GM18861 (cell line): ENCODE data around the gene ATP8B4.
A peak's percentile ranks its signal among the peaks of the same experiment; 100 is the strongest.

Experiments used
- ATAC-seq: cut with Tn5 transposase; IDR thresholded peaks from one replicate; pipeline ENCODE4 v1.9.1; 2021; ENCODE audit not compliant: unreplicated experiment

Gene ATP8B4

DNA sequence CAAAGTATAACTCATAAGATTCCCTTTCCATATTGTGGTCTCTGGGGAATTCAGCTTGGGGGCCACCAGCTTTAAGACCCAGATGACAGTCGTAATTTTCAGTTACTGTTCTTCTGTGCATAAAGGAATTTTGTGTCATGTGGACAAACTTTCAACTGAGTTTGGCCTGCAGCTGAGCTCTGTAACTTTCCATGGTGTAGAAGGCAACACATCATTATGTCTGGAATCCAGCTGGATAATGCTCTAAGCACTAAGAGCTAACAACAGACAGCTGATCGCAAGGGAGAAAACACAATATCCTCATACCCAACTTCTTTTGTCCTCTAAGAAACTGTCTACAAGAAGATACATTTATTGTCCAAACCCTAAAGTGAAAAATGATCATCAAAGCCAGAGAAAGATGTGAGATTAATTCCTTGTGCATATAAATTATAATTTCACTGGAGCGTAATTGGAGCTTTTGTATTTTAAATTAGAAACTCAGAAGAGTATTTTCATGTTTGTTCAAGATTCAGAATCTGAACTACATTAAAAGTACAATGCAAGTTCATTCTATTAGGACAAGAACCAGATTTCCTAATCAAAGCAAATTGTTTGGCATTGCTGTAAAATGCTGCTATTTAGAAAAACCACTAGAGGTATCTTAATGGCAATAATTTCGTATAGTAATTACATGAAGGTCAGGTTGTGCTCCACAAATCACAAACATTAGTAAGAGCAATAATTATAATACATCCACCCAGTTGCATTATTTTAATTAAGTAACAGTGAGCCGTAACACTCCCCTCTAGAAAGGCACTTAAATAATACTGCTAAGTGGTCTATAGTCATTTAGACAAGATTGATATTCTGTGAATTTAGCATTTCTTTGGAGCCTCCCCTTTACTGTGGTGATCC, 218.8 kb downstream of the ATP8B4 start:
- ATAC-seq = no peak

DNA sequence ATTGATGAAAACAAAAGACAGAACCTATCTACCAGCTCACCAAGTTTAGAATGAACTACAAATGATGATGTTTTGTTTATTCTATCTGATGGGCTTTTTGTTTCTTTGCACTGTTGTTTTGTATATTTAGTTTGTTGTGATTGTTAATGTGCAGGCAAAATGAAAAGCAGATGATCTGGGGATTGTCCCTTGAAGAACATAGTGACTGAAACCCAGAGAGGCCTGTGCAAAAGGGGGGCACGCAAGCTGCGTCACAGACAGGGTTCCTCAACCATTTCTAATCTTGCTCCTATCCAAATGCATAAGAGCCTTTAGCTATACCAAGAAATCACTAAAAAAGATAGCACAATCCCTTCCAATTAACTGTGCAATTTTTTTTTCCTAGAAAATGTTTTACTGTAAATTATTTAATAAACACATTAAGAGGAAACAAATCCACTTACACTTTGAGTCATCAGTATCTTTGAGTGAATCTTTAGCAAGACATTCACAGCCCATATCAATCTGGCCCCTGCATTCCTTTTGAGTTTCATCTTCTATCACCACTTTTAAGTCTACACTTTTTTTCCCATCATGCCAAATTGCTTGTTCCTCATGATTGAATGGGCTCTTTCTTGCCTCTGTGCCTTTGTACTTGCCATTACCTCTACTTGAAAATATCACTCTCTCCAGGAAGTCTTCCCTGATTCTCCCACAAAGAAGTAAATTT, 220.3 kb downstream of the ATP8B4 start:
- ATAC-seq = peak; percentile 60

DNA sequence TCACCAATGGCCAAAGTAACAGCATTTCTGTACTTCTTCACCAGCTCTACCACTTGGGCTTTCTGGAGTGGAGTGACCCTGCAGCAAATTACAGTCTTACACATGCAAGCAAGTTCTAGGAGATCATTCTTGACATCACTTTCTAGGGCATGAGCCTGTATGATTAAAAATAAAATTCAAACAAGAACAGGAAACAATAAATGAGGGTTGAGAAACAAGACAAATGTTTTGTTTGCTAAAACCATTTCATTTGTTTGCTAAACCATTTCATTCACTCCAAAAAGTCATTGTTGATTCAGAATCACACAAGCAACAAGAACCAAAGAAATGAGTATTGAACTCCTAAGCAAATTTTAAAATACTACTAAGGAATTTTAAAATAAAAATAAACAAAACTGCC, 220.9 kb downstream of the ATP8B4 start:
- no peak for ATAC-seq

DNA sequence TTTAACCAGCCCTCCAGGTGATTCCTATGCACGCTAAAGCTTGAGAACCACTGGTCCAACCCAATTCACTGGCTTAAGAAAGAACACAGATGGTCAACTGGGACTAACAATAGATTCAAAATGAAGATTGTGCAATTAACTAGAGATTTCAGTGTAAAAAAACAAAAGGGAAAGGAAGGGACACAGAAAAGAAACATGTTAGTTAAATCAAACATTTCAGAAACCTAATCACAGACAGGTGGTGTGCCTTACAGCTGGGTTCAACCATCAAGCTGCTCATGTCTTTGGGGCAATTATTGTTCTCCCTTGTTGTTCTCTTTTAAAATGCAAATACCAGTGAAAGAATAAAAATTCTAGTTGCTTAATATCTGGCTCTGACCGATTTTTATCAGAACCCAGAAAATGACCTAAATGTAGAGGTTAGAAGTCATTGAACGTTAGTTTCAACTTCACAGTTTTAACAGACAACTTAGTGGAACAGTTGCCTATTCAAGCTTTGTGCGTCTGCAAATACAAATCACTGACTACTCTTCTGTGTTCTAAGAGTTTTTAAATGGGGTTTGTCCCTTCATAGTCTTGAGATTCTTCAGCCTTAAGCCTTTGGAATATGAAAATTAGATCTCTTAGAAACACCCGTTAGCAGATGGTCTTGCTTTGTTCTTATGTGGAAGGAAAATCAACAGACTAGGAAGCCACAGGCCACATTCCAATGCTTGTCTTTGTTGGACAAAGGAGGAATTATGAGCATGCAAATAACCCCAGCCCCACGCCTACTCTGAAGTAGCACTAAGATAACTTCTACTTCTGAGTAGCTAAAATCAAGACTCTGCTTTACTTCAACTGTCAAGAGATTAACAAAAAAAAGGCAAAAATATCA, 223.4 kb downstream of the ATP8B4 start:
- ATAC-seq = no peak

DNA sequence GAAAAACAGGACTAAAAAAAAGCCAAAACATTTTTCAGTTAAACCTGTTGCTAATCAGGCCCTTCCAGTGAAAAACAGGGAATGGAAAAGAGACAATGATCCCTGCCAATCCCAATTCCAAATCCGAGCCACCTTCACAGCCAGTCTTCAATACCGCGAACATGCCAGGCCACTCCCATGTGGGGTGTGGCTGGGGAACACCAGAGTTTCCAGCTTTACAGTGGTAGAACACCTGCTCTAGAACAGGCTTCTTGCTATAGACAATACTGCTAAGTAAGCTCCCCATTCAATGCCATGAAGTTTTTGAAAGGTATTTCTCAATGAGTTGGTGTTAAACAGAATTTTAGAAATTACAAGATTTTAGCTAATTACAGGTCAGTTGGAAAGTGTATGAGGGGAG, 228.3 kb downstream of the ATP8B4 start:
- no peak for ATAC-seq

DNA sequence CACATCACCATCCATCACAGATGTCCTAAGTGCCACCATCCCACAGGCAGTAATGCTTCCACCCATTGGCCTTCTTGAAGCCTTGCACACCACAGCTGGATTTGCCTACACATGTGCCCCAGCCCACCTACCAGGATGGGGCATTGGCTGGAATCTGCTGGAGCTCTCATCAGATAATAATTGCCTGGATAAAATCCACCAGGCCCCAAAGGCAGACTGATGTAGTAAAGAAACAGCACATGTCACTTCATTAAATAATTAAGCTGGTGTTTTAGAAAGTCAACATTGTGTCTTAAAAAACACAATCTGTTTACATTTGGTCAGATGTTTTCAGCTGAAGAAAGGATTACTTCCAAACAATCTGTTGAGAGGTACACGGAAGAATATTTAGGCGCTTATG, 229.5 kb downstream of the ATP8B4 start:
- no peak for ATAC-seq

DNA sequence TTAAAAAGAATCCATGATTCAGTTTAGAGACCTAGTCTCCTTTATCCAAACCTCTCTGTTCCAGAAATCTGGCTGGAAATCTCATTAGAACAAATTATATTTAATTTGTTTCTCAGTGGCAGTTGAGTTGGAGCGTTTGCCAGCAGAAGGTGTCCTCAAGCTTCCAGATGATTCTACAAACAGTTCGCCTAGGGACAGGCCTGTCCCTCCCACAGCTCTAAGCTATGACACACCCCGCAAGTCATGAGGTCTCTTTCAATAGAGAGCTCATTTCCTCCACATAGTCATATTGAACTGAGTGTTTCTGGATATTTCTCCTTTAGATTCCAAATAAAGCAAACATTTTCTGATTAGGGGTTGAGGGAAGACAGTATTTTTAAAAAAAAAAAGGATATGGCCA, 230.3 kb downstream of the ATP8B4 start:
- ATAC-seq = no peak

DNA sequence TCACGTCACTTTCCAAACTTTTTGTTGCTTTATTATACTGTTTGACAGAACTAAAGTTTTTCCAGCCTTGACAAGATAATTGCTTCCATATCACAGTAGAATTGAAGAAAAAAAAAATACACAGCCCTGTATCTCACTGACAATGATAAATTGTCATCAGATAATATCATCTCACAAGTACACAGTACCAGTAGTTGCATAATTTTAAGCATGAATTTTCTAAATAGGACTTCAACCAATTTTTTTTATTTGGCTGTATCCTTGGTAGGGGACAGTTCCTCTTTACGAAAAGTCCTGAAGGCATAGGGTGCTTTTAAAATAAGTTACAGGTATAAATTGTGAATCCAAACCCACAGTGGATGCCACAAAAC, 230.7 kb downstream of the ATP8B4 start:
- ATAC-seq = no peak

DNA sequence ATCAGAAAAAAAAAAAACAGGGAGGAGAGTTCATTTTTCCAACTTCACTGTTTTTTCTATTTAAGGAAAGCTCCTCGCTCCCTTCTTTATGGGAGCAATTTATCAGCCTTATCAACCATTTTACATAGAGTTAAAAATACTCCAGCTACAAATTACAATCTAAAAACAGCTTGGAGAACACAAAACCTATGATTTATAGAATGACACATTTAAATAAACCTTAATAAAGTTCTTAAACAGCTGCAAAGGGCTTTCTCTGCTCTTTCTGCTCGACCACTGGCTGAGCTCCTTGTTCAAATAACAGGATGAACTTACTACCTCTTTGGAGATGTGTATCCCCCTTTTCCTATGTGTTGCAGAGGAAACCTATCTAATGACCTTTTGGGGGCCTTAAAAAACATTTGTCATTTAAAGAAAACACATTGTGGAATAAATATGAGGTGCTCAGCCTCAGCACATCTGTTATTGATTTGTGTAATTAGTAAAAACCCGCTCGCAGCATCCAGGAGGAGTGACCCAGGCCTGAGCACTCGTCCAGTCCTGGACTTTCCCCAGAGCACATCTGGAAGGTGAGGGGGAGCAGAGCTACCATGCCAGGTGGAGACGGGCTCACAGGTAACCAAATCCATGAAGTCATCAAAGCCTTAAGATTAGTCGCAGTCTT, 231.2 kb downstream of the ATP8B4 start:
- no peak for ATAC-seq

DNA sequence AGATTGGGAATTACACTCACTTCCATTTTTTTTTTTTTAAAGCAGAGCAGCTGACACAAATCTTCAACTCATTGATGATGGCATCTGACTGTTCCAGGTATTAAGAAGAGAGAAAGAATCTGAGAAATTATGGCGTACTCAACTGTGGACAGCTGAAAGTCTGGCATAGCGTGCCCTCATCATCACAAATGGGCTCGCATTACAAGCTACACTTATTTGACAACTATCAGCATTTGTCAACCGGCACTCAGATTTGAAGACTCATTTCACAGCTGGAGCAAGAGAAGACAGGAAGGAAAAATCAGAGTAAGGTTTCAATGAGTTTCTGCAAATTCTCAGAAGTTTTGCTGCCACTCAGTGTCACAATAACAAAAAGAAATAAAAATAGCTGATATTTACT, 235.9 kb downstream of the ATP8B4 start:
- no peak for ATAC-seq

DNA sequence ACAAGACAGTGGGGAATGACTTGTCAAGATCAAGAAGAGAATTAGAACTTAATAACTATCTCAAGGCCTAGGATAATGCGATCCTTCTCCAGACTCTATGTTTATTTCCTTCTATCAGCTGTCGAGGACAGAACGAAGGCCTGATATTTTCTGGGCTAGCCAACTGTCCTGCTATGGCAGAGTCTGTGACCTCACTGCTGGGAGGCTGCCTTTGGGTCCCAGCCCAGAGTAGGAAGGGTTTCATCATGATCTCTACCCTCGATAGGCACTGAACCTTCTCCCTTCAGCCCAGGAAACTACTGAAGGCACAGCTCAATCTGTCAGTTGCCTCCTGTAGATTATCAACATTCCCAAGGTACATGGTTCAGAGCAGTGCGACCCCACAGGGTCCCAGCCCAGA, 237.2 kb downstream of the ATP8B4 start:
- no peak for ATAC-seq

DNA sequence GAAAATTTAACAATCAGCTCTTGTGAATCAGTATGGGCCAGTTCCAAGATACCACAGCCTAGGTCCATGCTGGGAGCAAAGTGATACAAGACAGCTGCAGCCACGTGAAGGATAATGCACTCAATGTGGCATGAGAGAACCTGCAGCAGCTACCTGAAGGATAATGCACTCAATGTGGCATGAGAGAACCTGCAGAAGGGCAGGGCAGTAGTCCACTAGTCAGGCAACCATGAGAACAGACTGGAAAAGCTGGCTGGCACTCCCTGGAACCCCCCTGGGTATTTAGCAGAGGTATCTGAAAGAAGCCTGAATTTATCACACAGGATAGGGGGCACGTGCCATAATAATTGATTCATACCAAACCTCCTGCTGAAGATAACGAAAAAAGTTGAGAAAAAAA, 237.6 kb downstream of the ATP8B4 start:
- no peak for ATAC-seq

DNA sequence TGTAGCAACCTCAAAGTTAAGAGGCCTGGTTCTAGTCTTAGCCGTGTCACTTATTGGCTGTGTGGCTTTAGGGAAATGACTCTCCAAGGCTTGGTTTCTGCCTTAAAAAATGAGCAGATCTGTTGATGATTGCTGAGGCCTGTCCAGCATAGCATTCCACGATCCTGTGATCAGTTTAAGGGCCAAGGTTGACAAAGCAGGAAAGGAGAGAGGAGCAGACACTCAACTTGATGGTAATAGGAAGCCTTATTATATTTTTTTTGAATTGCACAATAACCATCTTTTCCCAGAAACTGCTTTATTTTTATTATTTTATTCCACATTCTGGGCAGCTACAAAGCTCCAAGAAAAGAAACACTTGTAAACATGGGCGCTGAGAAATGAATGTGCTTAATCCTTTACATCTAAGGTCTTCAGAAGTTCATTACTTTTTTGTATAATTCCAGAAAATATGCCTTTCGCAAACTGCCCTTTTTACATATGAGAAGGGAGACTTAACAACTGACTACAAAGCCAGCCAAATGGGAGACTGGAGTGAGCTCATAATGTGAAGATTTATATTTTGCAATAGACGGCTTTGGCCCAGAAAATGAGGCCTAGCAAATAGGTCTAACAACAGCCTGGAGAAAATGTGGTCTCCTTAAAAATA, 241.0 kb downstream of the ATP8B4 start:
- ATAC-seq = no peak

DNA sequence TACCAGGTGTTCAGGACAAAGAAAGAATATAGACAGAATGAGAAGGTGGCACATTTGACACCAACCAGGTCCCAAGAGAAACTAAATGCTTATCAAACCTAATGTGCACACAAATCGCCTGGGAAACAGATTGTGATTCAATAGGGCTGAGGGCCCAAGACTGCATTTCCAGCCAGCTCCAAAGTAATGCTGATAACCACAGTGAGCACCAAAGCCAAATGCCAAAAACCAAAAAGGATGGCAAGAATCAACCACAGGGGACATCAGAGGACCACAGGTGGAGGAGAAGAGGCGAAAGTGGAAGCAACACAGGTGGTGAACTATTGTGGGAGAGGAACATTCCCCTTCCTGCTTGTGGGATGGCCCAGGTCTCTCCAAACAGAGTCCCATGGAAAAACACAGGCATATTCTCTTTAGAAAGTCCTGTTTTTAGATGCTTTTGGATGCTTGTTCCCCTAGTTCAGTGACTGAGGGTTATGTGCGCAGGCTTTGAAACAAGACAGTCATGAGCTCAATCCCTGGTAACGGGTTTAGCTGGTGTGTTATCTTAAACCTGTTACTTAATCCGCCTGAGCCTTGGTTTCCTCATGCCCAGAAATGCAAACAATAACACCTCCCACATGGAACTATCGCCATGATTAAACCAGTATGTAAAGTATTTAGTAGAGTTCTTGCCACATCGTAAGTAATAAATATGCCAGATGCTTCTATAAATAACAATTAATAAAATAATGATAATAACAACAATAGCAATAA, 241.7 kb downstream of the ATP8B4 start:
- ATAC-seq = no peak

DNA sequence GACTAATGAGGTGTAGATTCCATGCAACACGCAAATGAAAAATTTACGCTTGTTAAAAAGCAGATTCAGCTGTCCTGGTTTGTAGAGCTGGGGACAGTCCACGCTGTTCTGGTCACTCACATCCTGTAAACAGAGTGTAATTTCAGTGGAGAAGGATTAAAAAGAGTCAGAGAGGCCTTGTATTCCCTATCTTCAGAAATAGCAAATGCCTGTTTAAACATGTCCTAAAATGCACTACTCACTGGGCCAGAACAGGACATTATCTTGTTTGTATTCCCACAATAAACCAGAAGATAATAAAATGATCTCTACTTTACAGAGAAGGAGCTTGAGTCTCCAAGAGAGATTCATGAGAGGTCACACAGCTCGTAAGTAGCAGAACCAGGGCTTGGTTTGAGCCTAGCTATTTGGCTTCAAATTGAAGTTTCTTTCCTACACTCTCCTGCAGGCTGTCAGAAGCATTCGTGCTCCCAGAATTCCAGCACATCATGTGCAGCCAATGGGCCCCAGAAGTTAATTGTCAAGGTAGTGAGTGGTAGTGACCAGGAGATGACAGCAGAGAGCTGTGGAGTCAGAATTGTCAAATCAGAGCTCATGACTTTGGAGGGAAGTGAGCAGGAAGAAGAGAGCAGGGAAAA, 242.5 kb downstream of the ATP8B4 start:
- ATAC-seq = no peak

DNA sequence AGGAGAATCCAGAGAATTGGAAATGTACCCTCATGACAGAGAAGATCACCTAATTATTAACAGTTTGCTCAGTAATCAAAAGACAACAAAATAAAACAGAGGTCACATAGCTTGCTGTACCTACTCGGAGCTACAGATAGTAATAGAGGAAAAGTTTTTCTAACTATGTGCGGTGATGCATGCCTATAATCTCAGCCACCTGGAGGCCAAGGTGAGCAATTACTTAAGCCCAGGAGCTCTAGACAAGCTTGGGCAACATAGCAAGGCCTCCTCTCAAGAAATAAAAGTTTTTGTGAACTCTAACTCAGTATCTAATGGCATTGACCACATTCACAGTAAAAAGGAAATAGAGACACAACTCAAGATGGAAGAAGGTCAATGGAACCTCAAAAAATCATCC, 243.6 kb downstream of the ATP8B4 start:
- ATAC-seq = peak; percentile 64

DNA sequence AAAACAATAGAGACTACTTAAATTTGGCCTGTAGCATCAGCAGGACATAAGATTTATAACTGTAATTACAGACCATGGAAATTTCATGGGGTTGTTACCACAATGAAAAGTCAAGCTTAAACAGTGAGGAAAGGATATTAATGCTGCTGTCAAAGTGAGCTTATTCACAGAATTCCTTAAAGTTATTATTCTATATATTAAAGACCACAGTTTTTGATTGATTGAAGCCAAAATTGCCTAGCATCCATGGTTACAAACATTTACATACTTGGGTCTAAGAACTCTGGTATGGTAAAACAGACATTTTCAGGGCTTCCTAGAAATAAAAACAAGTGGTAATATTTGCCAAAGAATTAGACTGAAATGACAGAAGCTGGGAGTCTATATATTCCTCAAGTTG, 248.6 kb downstream of the ATP8B4 start:
- no peak for ATAC-seq

DNA sequence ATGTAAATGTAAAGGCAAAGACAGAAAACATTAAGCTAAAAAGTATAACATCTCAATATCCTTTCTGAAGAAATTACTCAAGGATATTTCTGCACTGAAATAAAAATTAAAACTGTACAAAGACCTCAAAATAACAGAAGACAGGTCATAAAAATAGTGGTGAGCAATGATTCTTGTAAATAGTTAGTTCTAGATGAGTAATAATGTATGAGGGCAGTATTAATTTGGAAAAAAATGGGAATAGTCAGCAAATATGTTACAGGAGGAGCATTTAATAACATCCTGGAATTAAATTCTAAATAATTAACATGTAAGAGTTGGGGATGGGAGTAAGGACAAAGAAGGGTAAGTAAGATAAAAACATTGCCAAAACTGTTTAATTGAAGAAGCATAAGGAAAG, 250.7 kb downstream of the ATP8B4 start:
- ATAC-seq = no peak
